Esophagus muscularis mucosa (tissue), 4 donors: ENCODE measurements around the gene KIAA0753. TPM values are rescaled to one million over a fixed set of nuclear protein-coding genes. Genes with fewer than 3 reads are reported as not detected.

Experiments used
- DNase-seq: peaks from one replicate; pipeline ENCODE4 v3.0.0-alpha.2; 2017; ENCODE audit errors: extremely low spot score
- H3K27ac ChIP-seq, 4 donors: fragments of 200-600 bp; sonication (generic); replicated peaks in 1 of 4; 1 replicate in 3 of 4; 2 replicates in 1 of 4; pipeline ENCODE4 v1.5.1; 2016 to 2019; ENCODE audit warnings: mild to moderate bottlenecking in 1 of 4
- H3K27me3 ChIP-seq, 4 donors: fragments of 200-600 bp; sonication (generic); one replicate each; pipeline versions ENCODE4 v1.5.1 to v1.6.0; 2016 to 2019
- H3K36me3 ChIP-seq, 4 donors: fragments of 200-600 bp; sonication (generic); one replicate each; pipeline ENCODE4 v1.5.1; 2016 to 2019
- H3K4me1 ChIP-seq, 4 donors: fragments of 200-600 bp; sonication (generic); one replicate each; pipeline ENCODE4 v1.5.1; 2016 to 2019
- H3K4me3 ChIP-seq, 4 donors: fragments of 200-600 bp; sonication (generic); 1 replicate in 2 of 4; 2 replicates in 2 of 4; pipeline ENCODE4 v1.5.1; 2016 to 2019; ENCODE audit warnings: mild to moderate bottlenecking in 4 of 4, moderate library complexity in 1 of 4
- H3K9me3 ChIP-seq, 4 donors: fragments of 200-600 bp; sonication (generic); 1 replicate in 3 of 4; 2 replicates in 1 of 4; pipeline ENCODE4 v1.5.1; 2016 to 2019
- CTCF ChIP-seq, 3 experiments: fragments of 200-600 bp in 2 of 3; fragments of 450-650 bp in 1 of 3; sonication (generic) in 2 of 3; IDR thresholded peaks; one replicate each; pipeline ENCODE4 v1.5.1; 2017 to 2019; ENCODE audit warnings: antibody characterized with exemption in 3 of 3, mild to moderate bottlenecking in 2 of 3, moderate library complexity in 1 of 3
- EP300 ChIP-seq: sonication (generic); formaldehyde crosslinking; IDR thresholded peaks from one replicate; pipeline ENCODE4 v1.6.1; 2017; ENCODE audit warnings: antibody characterized with exemption
- POLR2A ChIP-seq: fragments of 450-650 bp; IDR thresholded peaks from one replicate; pipeline ENCODE4 v1.6.1; 2017; ENCODE audit warnings: antibody characterized with exemption, moderate library complexity, mild to moderate bottlenecking, low read depth
- POLR2AphosphoS5 ChIP-seq, 2 donors: sonication (generic); formaldehyde crosslinking; IDR thresholded peaks; one replicate each; pipeline ENCODE4 v1.6.1; 2017; ENCODE audit warnings: antibody characterized with exemption in 2 of 2
- WGBS: methylation state at CpG from one replicate; pipeline ENCODE4 v1.1.5; 2018; 5-methylcytosine and 5-hydroxymethylcytosine counted together
- intact Hi-C: fragments of 100-400 bp; cut with DNase I; formaldehyde crosslinking; loops from one replicate; pipeline ENCODE4 v1.15.1; 2023
- total RNA-seq, 4 donors: library from RNA; depleted of rRNA; stranded (reverse); fragments of >200 nt; gene quantifications; one replicate each; pipeline versions ENCODE4 v1.1.0 to v1.2.1, GENCODE V29; 2016

The KIAA0753 gene
- total RNA-seq, 4 donors from 2014 or later, result 36.9 to 73.9 (median 46.4) TPM

DNA sequence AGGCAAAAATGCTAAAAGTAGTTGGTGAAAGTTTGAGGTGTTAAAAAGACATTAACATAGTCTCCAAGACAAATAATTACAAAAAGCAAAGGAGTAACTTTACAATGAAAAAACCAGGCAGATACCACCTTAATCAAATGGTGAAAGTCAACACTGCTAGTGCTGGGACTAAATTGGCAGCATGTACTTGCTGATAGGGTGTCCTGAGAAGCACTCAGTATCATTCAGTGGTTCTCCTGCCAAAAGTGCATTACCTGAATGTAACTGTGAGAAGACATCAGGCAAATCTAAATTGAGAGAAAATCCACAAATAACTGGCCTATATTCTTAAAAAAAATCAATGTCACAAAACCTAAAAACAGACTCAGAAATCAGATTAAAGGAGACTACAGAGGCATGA is 8.0 kb downstream of the KIAA0753 start:
- no peak overlapping the region for H3K27ac ChIP-seq
- peaks cover 21 to 72% (median 43%) of the 10 kb centered on the region in 4 donors for H3K36me3 ChIP-seq
- H3K4me3 ChIP-seq, result no peak overlapping the region
- intact Hi-C loops, result no loop called here
- H3K27me3 ChIP-seq, result no peaks in the 10 kb centered on the region
- TF ChIP-seq POLR2AphosphoS5 (IDR thresholded peaks at IDR 0.05), result no peak
- no peak for TF ChIP-seq EP300
- TF ChIP-seq POLR2A, result no peak
- TF ChIP-seq CTCF (IDR thresholded peaks at IDR 0.05), result no peak
- peaks cover 0 to 7% (median under 1%) of the 10 kb centered on the region in 4 donors for H3K4me1 ChIP-seq
- H3K9me3 ChIP-seq, result no peaks in the 10 kb centered on the region
- no peak for DNase-seq

GRCh38 chr17:6630390-6630789 is 10.1 kb downstream of the KIAA0753 start:
- Histone ChIP-seq H3K4me1 (no peaks in the 10 kb centered on the region), H3K27ac (no peak overlapping the region), H3K27me3 (no peaks in the 10 kb centered on the region), H3K36me3 (peaks cover 27 to 92% (median 58%) of the 10 kb centered on the region in 4 donors), H3K4me3 (no peak overlapping the region), H3K9me3 (no peaks in the 10 kb centered on the region)
- intact Hi-C loops, result no loop called here
- WGBS, result 100% methylated on average over 1 of the region's 1 CpG
- DNase-seq, result no peak
- TF ChIP-seq POLR2A (no peak), POLR2AphosphoS5 (IDR thresholded peaks at IDR 0.05) (no peak), EP300 (no peak), CTCF (IDR thresholded peaks at IDR 0.05) (no peak)

GRCh38 chr17:6627019-6627418 is 13.5 kb downstream of the KIAA0753 start:
- intact Hi-C loops, result no loop called here
- WGBS, result 68% methylated on average over 1 of the region's 1 CpG
- Histone ChIP-seq H3K27ac (no peak overlapping the region), H3K36me3 (peaks cover 14 to 87% (median 53%) of the 10 kb centered on the region in 4 donors), H3K4me3 (no peak overlapping the region), H3K27me3 (no peaks in the 10 kb centered on the region), H3K4me1 (peaks cover 0 to 1% (median 0%) of the 10 kb centered on the region in 4 donors), H3K9me3 (no peaks in the 10 kb centered on the region)
- no peak for DNase-seq
- no peak for TF ChIP-seq POLR2AphosphoS5 (IDR thresholded peaks at IDR 0.05)
- TF ChIP-seq EP300, result no peak
- TF ChIP-seq POLR2A, result no peak
- TF ChIP-seq CTCF (IDR thresholded peaks at IDR 0.05), result no peak

DNA sequence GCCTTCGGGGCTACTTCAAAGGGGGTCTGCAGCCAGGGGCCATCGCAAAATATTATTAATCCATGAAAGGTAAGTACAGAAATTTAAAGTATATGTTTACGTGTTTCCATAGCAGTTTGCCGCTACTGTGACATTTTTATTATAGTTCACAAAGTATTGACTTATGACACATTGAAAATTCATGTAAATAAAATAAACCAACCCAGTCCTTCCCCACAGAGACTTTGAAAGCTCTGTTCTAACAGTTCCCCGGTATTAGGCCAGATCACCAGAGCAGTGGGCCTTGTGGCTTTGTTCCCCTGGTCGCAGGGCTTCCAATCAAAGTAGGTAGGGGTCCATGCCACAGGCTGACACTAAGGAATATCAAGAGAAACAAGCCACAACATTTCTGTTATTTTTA is 13.9 kb downstream of the KIAA0753 start:
- no peak for DNase-seq
- TF ChIP-seq EP300 (no peak), POLR2AphosphoS5 (IDR thresholded peaks at IDR 0.05) (no peak), CTCF (IDR thresholded peaks at IDR 0.05) (no peak), POLR2A (no peak)
- H3K9me3 ChIP-seq, result no peaks in the 10 kb centered on the region
- H3K4me3 ChIP-seq, result no peak overlapping the region
- H3K36me3 ChIP-seq, result peaks cover 14 to 87% (median 51%) of the 10 kb centered on the region in 4 donors
- intact Hi-C loops, result no loop called here
- H3K4me1 ChIP-seq, result peaks cover 0 to 5% (median under 1%) of the 10 kb centered on the region in 4 donors
- 97% methylated on average over 6 of the region's 6 CpGs for whole genome bisulfite sequencing
- H3K27me3 ChIP-seq, result no peaks in the 10 kb centered on the region
- no peak overlapping the region for H3K27ac ChIP-seq

- intact Hi-C loops, result no loop called here
- peaks cover 14 to 84% (median 53%) of the 10 kb centered on the region in 4 donors for H3K36me3 ChIP-seq
These were observed 16.6 kb downstream of the KIAA0753 start for GRCh38 chr17:6623941-6624340.

More at GRCh38 chr17:6623941-6624340, 16.6 kb downstream of the KIAA0753 start:
- 94% methylated on average over 3 of the region's 3 CpGs for WGBS
- Histone ChIP-seq H3K4me1 (peaks cover 0 to 18% (median 6%) of the 10 kb centered on the region in 4 donors), H3K4me3 (no peak overlapping the region), H3K27me3 (no peaks in the 10 kb centered on the region), H3K9me3 (no peaks in the 10 kb centered on the region), H3K27ac (no peak overlapping the region)
- no peak for DNase-seq
- TF ChIP-seq EP300 (no peak), POLR2A (no peak), CTCF (IDR thresholded peaks at IDR 0.05) (no peak), POLR2AphosphoS5 (IDR thresholded peaks at IDR 0.05) (no peak)
